SH-SY5Y (cell line): ENCODE measurements around the gene LIF.

Source experiments
- GATA2 ChIP-seq: IDR thresholded peaks from 2 replicates; pipeline ENCODE4 v1.6.1; 2011; ENCODE audit warnings: mild to moderate bottlenecking, low read depth, low read length
- GATA3 ChIP-seq: IDR thresholded peaks from 2 replicates; pipeline ENCODE4 v1.6.1; 2011; ENCODE audit warnings: low read depth, mild to moderate bottlenecking, low read length, moderate library complexity

LIF gene

GRCh38 chr22:30209642-30210041 is 36.9 kb downstream of the LIF start:
- TF ChIP-seq GATA2, result no peak
- TF ChIP-seq GATA3, result no peak

- TF ChIP-seq GATA2 (peak; percentile 62), GATA3 (no peak)
Measured at GRCh38 chr22:30208631-30209603, 37.6 kb downstream of the LIF start.

- TF ChIP-seq GATA2, result no peak
Measured at GRCh38 chr22:30206944-30207343, 39.6 kb downstream of the LIF start.

GRCh38 chr22:30205281-30206115 is 41.1 kb downstream of the LIF start:
- TF ChIP-seq GATA2, result no peak
- no peak for TF ChIP-seq GATA3

GRCh38 chr22:30204742-30205111 is 41.8 kb downstream of the LIF start:
- TF ChIP-seq GATA3 (no peak), GATA2 (no peak)

GRCh38 chr22:30204015-30204741 is 42.4 kb downstream of the LIF start:
- TF ChIP-seq GATA3 (no peak), GATA2 (no peak)

GRCh38 chr22:30202531-30203006 is 44.0 kb downstream of the LIF start:
- TF ChIP-seq GATA2 (no peak), GATA3 (no peak)

- no peak for TF ChIP-seq GATA3
- no peak for TF ChIP-seq GATA2
Measured at GRCh38 chr22:30201945-30202344, 44.6 kb downstream of the LIF start.

GRCh38 chr22:30198921-30199320 is 47.6 kb downstream of the LIF start:
- TF ChIP-seq GATA3 (no peak), GATA2 (no peak)

GRCh38 chr22:30198152-30198825 is 48.3 kb downstream of the LIF start:
- TF ChIP-seq GATA3 (no peak), GATA2 (no peak)

GRCh38 chr22:30197389-30197788 is 49.2 kb downstream of the LIF start:
- TF ChIP-seq GATA2 (no peak), GATA3 (no peak)

GRCh38 chr22:30196880-30197336 is 49.7 kb downstream of the LIF start:
- no peak for TF ChIP-seq GATA3
- TF ChIP-seq GATA2, result no peak

- TF ChIP-seq GATA2 (no peak), GATA3 (no peak)
Measured at GRCh38 chr22:30196141-30196879, 50.2 kb downstream of the LIF start.
